CD14-positive monocyte (primary cell): ENCODE results near the gene CYP26C1. TPM values are rescaled to one million over a fixed set of nuclear protein-coding genes. Genes with fewer than 3 reads are reported as not detected.

Source experiments
- DNase-seq, 3 donors: peaks; one replicate each; pipeline ENCODE4 v3.0.0-alpha.2; 2011 to 2022
- H2AFZ ChIP-seq: 2 replicates; pipeline ENCODE4 v1.6.0; 2012; ENCODE audit warnings: mild to moderate bottlenecking, low read depth, low read length, inconsistent platforms; ENCODE audit not compliant: insufficient read depth, poor library complexity, severe bottlenecking
- H3K27ac ChIP-seq, 2 donors: 1 replicate in 1 of 2; 2 replicates in 1 of 2; pipeline ENCODE4 v1.5.1; 2012 to 2013; ENCODE audit warnings: low read length in 2 of 2, control low read depth in 1 of 2, inconsistent platforms in 1 of 2, low read depth in 1 of 2, mild to moderate bottlenecking in 1 of 2
- H3K27me3 ChIP-seq, 2 donors: one replicate each; pipeline versions ENCODE4 v1.6.0 to v1.6.1; 2011 to 2013; ENCODE audit warnings: low read length in 2 of 2; ENCODE audit not compliant: control insufficient read depth in 2 of 2, insufficient read depth in 2 of 2
- H3K36me3 ChIP-seq, 2 donors: replicated peaks in 1 of 2; 1 replicate in 1 of 2; 2 replicates in 1 of 2; pipeline versions ENCODE4 v1.5.1 to v1.6.1; 2012 to 2013; ENCODE audit warnings: low read length in 2 of 2, control low read depth in 1 of 2, inconsistent platforms in 1 of 2, mild to moderate bottlenecking in 1 of 2; ENCODE audit not compliant: insufficient read depth in 2 of 2, control insufficient read depth in 1 of 2
- H3K4me1 ChIP-seq, 2 donors: 1 replicate in 1 of 2; 2 replicates in 1 of 2; pipeline versions ENCODE4 v1.5.1 to v1.6.1; 2012 to 2013; ENCODE audit warnings: low read length in 2 of 2, control low read depth in 1 of 2, inconsistent platforms in 1 of 2, mild to moderate bottlenecking in 1 of 2, moderate library complexity in 1 of 2; ENCODE audit not compliant: insufficient read depth in 2 of 2, control insufficient read depth in 1 of 2
- H3K4me2 ChIP-seq: replicated peaks from 2 replicates; pipeline ENCODE3; 2012; ENCODE audit warnings: low read length, moderate library complexity, mild to moderate bottlenecking; ENCODE audit not compliant: poor library complexity, severe bottlenecking; ENCODE audit errors: extremely low read depth
- H3K4me3 ChIP-seq, 3 experiments: fragments of 200-600 bp in 1 of 3; sonication (generic) in 1 of 3; replicated peaks in 1 of 3; 1 replicate in 2 of 3; 2 replicates in 1 of 3; pipeline ENCODE4 v1.5.1; 2011 to 2013; ENCODE audit warnings: low read length in 3 of 3, mild to moderate bottlenecking in 3 of 3, control low read depth in 2 of 3, low read depth in 2 of 3, inconsistent platforms in 1 of 3, moderate library complexity in 1 of 3
- H3K79me2 ChIP-seq: 2 replicates; pipeline ENCODE4 v1.6.0; 2012; ENCODE audit warnings: mild to moderate bottlenecking, control low read depth, inconsistent platforms, low read length, moderate library complexity; ENCODE audit not compliant: insufficient read depth
- H3K9ac ChIP-seq: 2 replicates; pipeline ENCODE4 v1.6.0; 2017; ENCODE audit warnings: low read length, mild to moderate bottlenecking; ENCODE audit not compliant: insufficient read depth, poor library complexity, severe bottlenecking
- H3K9me3 ChIP-seq, 2 donors: replicated peaks in 1 of 2; 1 replicate in 1 of 2; 2 replicates in 1 of 2; pipeline versions ENCODE4 v1.5.1 to v1.6.1; 2012 to 2013; ENCODE audit warnings: low read length in 2 of 2, control low read depth in 1 of 2; ENCODE audit not compliant: control insufficient read depth in 1 of 2, insufficient read depth in 1 of 2
- H4K20me1 ChIP-seq: 2 replicates; pipeline ENCODE4 v1.6.0; 2012; ENCODE audit warnings: mild to moderate bottlenecking, low read length, control low read depth, moderate library complexity; ENCODE audit not compliant: insufficient read depth
- H3K27ac Mint-ChIP-seq, 7 donors: one replicate each; pipeline ENCODE4 v1.8.0; 2020; ENCODE audit warnings: mild to moderate bottlenecking in 7 of 7, mixed read lengths in 7 of 7, moderate library complexity in 6 of 7, inconsistent platforms in 2 of 7
- H3K27me3 Mint-ChIP-seq, 3 donors: one replicate each; pipeline ENCODE4 v1.8.0; 2021 to 2022; ENCODE audit warnings: low read depth in 3 of 3, mild to moderate bottlenecking in 3 of 3, mixed read lengths in 3 of 3, moderate library complexity in 3 of 3, inconsistent platforms in 1 of 3
- H3K36me3 Mint-ChIP-seq, 2 donors: one replicate each; pipeline ENCODE4 v1.8.0; 2020; ENCODE audit warnings: mixed read lengths in 2 of 2, inconsistent platforms in 1 of 2, mild to moderate bottlenecking in 1 of 2
- H3K4me1 Mint-ChIP-seq: one replicate; pipeline ENCODE4 v1.8.0; 2020; ENCODE audit warnings: mild to moderate bottlenecking, mixed read lengths
- H3K4me3 Mint-ChIP-seq, 2 donors: one replicate each; pipeline ENCODE4 v1.8.0; 2020; ENCODE audit warnings: mild to moderate bottlenecking in 2 of 2, mixed read lengths in 2 of 2, moderate library complexity in 1 of 2
- H3K9me3 Mint-ChIP-seq, 7 donors: one replicate each; pipeline ENCODE4 v1.8.0; 2020 to 2022; ENCODE audit warnings: mixed read lengths in 7 of 7, mild to moderate bottlenecking in 6 of 7, moderate library complexity in 6 of 7, inconsistent platforms in 2 of 7
- CTCF ChIP-seq: fragments of 200-600 bp; IDR thresholded peaks from one replicate; pipeline ENCODE4 v1.8.0; 2022; ENCODE audit warnings: antibody characterized with exemption, mild to moderate bottlenecking
- WGBS: methylation state at CpG from one replicate; pipeline ENCODE4 v1.1.5; 2013; ENCODE audit warnings: missing lambda C conversion rate; ENCODE audit not compliant: insufficient coverage; 5-methylcytosine and 5-hydroxymethylcytosine counted together
- intact Hi-C, 2 donors: fragments of 100-400 bp; cut with micrococcal nuclease; formaldehyde crosslinking; loops; one replicate each; pipeline versions ENCODE4 v1.15.0 to v1.15.1; 2023
- polyA plus RNA-seq, 3 donors: library from polyadenylated mRNA; depleted of rRNA in 1 of 3; unstranded in 2 of 3; stranded (reverse) in 1 of 3; fragments of 300-500 nt in 2 of 3; fragments of >200 nt in 1 of 3; fragmentation: Illumina TruSeq in 2 of 3; gene quantifications; 1 replicate in 2 of 3; 2 replicates in 1 of 3; pipeline ENCODE4 v1.2.3, GENCODE V29; 2012 to 2021

Gene CYP26C1
- polyA plus RNA-seq, 3 donors = not detected

GRCh38 chr10:93110472-93111146 lies 50.0 kb downstream of the CYP26C1 start:
- intact Hi-C loops = loop anchor here (10.0 kb wide), 3 partner anchors 114 to 244 kb away; no protein-coding TSS in a partner anchor
- no peaks in the 10 kb centered on the region for H3K79me2 ChIP-seq
- Mint-ChIP-seq H3K27ac (no peak overlapping the region), H3K27me3 (peaks cover 5 to 19% (median 6%) of the 10 kb centered on the region in 3 donors), H3K36me3 (no peaks in the 10 kb centered on the region), H3K4me1 (peaks cover 4% of the 10 kb centered on the region), H3K9me3 (no peaks in the 10 kb centered on the region), H3K4me3 (no peak overlapping the region)
- H3K27ac ChIP-seq = no peak overlapping the region
- WGBS = no CpG with 5 or more reads among the region's 3 CpGs
- H3K4me1 ChIP-seq = no peaks in the 10 kb centered on the region
- H3K4me3 ChIP-seq = no peak overlapping the region
- no peaks in the 10 kb centered on the region for H3K36me3 ChIP-seq
- no peak for TF ChIP-seq CTCF
- H3K27me3 ChIP-seq = peaks cover 0 to 5% of the 10 kb centered on the region in 2 donors
- no peak overlapping the region for H3K4me2 ChIP-seq
- H3K9ac ChIP-seq = no peak overlapping the region
- no peak overlapping the region for H2AFZ ChIP-seq
- H4K20me1 ChIP-seq = no peaks in the 10 kb centered on the region
- H3K9me3 ChIP-seq = no peaks in the 10 kb centered on the region
- no peak for DNase-seq

- intact Hi-C loops = loop anchor here (10.0 kb wide), 3 partner anchors 112 to 242 kb away; no protein-coding TSS in a partner anchor
- no peak overlapping the region for H3K4me2 ChIP-seq
These were observed 52.4 kb downstream of the CYP26C1 start for GRCh38 chr10:93113042-93113441.

More at GRCh38 chr10:93113042-93113441, 52.4 kb downstream of the CYP26C1 start:
- H3K27me3 Mint-ChIP-seq = peaks cover 3 to 19% (median 4%) of the 10 kb centered on the region in 3 donors
- no peak overlapping the region for H2AFZ ChIP-seq
- H3K4me3 ChIP-seq = no peak overlapping the region
- TF ChIP-seq CTCF = no peak
- DNase-seq = no peak
- no peak overlapping the region for H3K27ac Mint-ChIP-seq
- 90% methylated on average over 2 of the region's 2 CpGs for WGBS
- H3K4me1 ChIP-seq = no peaks in the 10 kb centered on the region
- no peak overlapping the region for H3K27ac ChIP-seq
- no peaks in the 10 kb centered on the region for H3K9me3 ChIP-seq
- no peaks in the 10 kb centered on the region for H3K36me3 ChIP-seq
- H3K79me2 ChIP-seq = no peaks in the 10 kb centered on the region
- no peaks in the 10 kb centered on the region for H3K36me3 Mint-ChIP-seq
- H3K4me1 Mint-ChIP-seq = peaks cover 10% of the 10 kb centered on the region
- H4K20me1 ChIP-seq = no peaks in the 10 kb centered on the region
- H3K4me3 Mint-ChIP-seq = no peak overlapping the region
- H3K9ac ChIP-seq = no peak overlapping the region
- no peaks in the 10 kb centered on the region for H3K9me3 Mint-ChIP-seq
- peaks cover 0 to 5% of the 10 kb centered on the region in 2 donors for H3K27me3 ChIP-seq
